Renal cortex interstitium (tissue), 11 donors: ENCODE data around the gene CADM2. TPM values are rescaled to one million over a fixed set of nuclear protein-coding genes. Genes with fewer than 3 reads are reported as not detected.

ENCODE experiments used
- DNase-seq, 11 donors: peaks; one replicate each; pipeline ENCODE4 v3.0.0-alpha.2; 2013; ENCODE audit warnings: low read depth in 9 of 11, low spot score in 4 of 11; ENCODE audit errors: extremely low read depth in 1 of 11
- polyA plus RNA-seq, 3 donors: library from polyadenylated mRNA; unstranded; fragments of 120-200 nt; gene quantifications; one replicate each; pipeline ENCODE4 v1.2.1, GENCODE V29; 2013; ENCODE audit not compliant: insufficient read length in 3 of 3

The CADM2 gene
- polyA plus RNA-seq, 3 donors: 0.67 to 0.82 (median 0.70) TPM

GRCh38 chr3:85264381-85264780 lies 305.6 kb downstream of the CADM2 start:
- DNase-seq: no peak

- no peak for DNase-seq
Observed at GRCh38 chr3:85270488-85270887, 311.7 kb downstream of the CADM2 start.

- no peak for DNase-seq
Observed at GRCh38 chr3:85271911-85272310, 313.1 kb downstream of the CADM2 start.

- no peak for DNase-seq
Observed at GRCh38 chr3:85288257-85288656, 329.5 kb downstream of the CADM2 start.

GRCh38 chr3:85297291-85297690 lies 338.5 kb downstream of the CADM2 start:
- DNase-seq: no peak

GRCh38 chr3:85298032-85298431 lies 339.2 kb downstream of the CADM2 start:
- no peak for DNase-seq

GRCh38 chr3:85303156-85303555 lies 344.4 kb downstream of the CADM2 start:
- DNase-seq: no peak

GRCh38 chr3:85304360-85304964 lies 345.7 kb downstream of the CADM2 start:
- no peak for DNase-seq

GRCh38 chr3:85312331-85312730 lies 353.5 kb downstream of the CADM2 start:
- no peak for DNase-seq

- no peak for DNase-seq
Observed at GRCh38 chr3:85313380-85313779, 354.6 kb downstream of the CADM2 start.

GRCh38 chr3:85316252-85316651 lies 357.5 kb downstream of the CADM2 start:
- no peak for DNase-seq

GRCh38 chr3:85321892-85322291 lies 363.1 kb downstream of the CADM2 start:
- no peak for DNase-seq

- DNase-seq: no peak
Observed at GRCh38 chr3:85330071-85330470, 371.3 kb downstream of the CADM2 start.

- no peak for DNase-seq
Observed at GRCh38 chr3:85337895-85338294, 379.1 kb downstream of the CADM2 start.

GRCh38 chr3:85342915-85343314 lies 384.1 kb downstream of the CADM2 start:
- no peak for DNase-seq

- DNase-seq: no peak
Observed at GRCh38 chr3:85355572-85355971, 396.8 kb downstream of the CADM2 start.

- peak in 8 of 11 donors; percentile 4 to 18 (median 12) for DNase-seq
Observed at GRCh38 chr3:85360742-85361387, 402.1 kb downstream of the CADM2 start.

GRCh38 chr3:85364296-85364909 lies 405.6 kb downstream of the CADM2 start:
- no peak for DNase-seq

- no peak for DNase-seq
Observed at GRCh38 chr3:85370341-85370740, 411.6 kb downstream of the CADM2 start.

GRCh38 chr3:85376131-85376530 lies 417.3 kb downstream of the CADM2 start:
- DNase-seq: no peak

GRCh38 chr3:85377115-85377514 lies 418.3 kb downstream of the CADM2 start:
- no peak for DNase-seq
